SK-N-SH (cell line): Measurements from ENCODE around the gene GPC5.

Experiments
- EP300 ChIP-seq, 2 experiments: IDR thresholded peaks; 2 replicates each; pipeline versions ENCODE4 v1.4.0 to v1.6.1; 2012; ENCODE audit warnings: borderline replicate concordance in 1 of 2, low read depth in 1 of 2, low read length in 1 of 2
- EZH2phosphoT487 ChIP-seq: fragments of 200-600 bp; sonication (generic); IDR thresholded peaks from 2 replicates; pipeline ENCODE4 v1.6.1; 2017; ENCODE audit warnings: low read depth, mixed run types, mild to moderate bottlenecking, antibody characterized with exemption, moderate library complexity, borderline replicate concordance
- JUND ChIP-seq: IDR thresholded peaks from 2 replicates; pipeline ENCODE4 v1.4.0; 2012
- MXI1 ChIP-seq: IDR thresholded peaks from 2 replicates; pipeline ENCODE4 v1.6.1; 2012; ENCODE audit warnings: mild to moderate bottlenecking, low read depth, low read length, improper control_type of control experiment
- RCOR1 ChIP-seq: fragments of 150-350 bp; IDR thresholded peaks from 2 replicates; pipeline ENCODE4 v1.6.1; 2017; ENCODE audit warnings: antibody characterized with exemption, low read length
- RFX5 ChIP-seq: IDR thresholded peaks from 2 replicates; pipeline ENCODE4 v1.6.1; 2012; ENCODE audit warnings: mild to moderate bottlenecking, improper control_type of control experiment, low read length
- TAF1 ChIP-seq: IDR thresholded peaks from 2 replicates; pipeline ENCODE4 v1.6.1; 2012; ENCODE audit warnings: low read depth, mild to moderate bottlenecking, low read length, moderate library complexity, borderline replicate concordance
- YY1 ChIP-seq: IDR thresholded peaks from 2 replicates; pipeline ENCODE4 v1.4.0; 2012; ENCODE audit warnings: low read depth, mild to moderate bottlenecking
- TF ChIP-seq, protein P1 (sequence below): fragments of 200-600 bp; sonication (generic); IDR thresholded peaks from 2 replicates; pipeline ENCODE4 v1.6.1; 2017; ENCODE audit warnings: antibody characterized with exemption, mild to moderate bottlenecking, moderate library complexity
- TF ChIP-seq, protein P2 (sequence below): IDR thresholded peaks from 2 replicates; pipeline ENCODE4 v1.6.1; 2012; ENCODE audit warnings: mild to moderate bottlenecking, low read depth, low read length, moderate library complexity
- TF ChIP-seq, protein P3 (sequence below): fragments of 150-350 bp; IDR thresholded peaks from 2 replicates; pipeline ENCODE4 v1.6.1; 2016; ENCODE audit warnings: mild to moderate bottlenecking, low read depth, low read length

DNA sequence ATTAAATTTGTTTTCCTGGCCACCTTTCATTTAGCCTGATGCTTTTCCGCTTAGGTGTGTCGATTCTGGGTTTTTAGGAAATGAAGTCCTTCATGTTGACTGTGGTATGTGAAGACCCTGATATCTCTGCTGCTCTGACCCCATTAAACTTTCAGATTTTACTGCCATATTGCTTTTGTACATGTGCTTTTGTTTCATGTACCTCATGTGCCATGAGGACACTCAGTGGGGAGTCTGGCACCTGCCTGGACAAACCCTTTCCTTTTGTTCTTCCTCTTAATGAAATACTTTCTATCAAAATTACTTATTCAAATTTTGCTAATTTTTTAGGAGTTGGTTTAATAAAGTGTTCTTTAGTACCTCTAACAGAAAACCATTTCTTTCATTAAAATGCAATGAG, 774.8 kb downstream of the GPC5 start:
- TF ChIP-seq RCOR1 (no peak), MXI1 (no peak), YY1 (no peak), JUND (no peak), RFX5 (no peak), EZH2phosphoT487 (no peak), EP300 (IDR thresholded peaks at IDR 0.05; ENCODE audit: borderline replicate concordance in 1 of 2, low read depth in 1 of 2, low read length in 1 of 2) (no peak), TAF1 (no peak)
- TF ChIP-seq, protein P1, sequence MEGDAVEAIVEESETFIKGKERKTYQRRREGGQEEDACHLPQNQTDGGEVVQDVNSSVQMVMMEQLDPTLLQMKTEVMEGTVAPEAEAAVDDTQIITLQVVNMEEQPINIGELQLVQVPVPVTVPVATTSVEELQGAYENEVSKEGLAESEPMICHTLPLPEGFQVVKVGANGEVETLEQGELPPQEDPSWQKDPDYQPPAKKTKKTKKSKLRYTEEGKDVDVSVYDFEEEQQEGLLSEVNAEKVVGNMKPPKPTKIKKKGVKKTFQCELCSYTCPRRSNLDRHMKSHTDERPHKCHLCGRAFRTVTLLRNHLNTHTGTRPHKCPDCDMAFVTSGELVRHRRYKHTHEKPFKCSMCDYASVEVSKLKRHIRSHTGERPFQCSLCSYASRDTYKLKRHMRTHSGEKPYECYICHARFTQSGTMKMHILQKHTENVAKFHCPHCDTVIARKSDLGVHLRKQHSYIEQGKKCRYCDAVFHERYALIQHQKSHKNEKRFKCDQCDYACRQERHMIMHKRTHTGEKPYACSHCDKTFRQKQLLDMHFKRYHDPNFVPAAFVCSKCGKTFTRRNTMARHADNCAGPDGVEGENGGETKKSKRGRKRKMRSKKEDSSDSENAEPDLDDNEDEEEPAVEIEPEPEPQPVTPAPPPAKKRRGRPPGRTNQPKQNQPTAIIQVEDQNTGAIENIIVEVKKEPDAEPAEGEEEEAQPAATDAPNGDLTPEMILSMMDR = no peak
- TF ChIP-seq, protein P2, sequence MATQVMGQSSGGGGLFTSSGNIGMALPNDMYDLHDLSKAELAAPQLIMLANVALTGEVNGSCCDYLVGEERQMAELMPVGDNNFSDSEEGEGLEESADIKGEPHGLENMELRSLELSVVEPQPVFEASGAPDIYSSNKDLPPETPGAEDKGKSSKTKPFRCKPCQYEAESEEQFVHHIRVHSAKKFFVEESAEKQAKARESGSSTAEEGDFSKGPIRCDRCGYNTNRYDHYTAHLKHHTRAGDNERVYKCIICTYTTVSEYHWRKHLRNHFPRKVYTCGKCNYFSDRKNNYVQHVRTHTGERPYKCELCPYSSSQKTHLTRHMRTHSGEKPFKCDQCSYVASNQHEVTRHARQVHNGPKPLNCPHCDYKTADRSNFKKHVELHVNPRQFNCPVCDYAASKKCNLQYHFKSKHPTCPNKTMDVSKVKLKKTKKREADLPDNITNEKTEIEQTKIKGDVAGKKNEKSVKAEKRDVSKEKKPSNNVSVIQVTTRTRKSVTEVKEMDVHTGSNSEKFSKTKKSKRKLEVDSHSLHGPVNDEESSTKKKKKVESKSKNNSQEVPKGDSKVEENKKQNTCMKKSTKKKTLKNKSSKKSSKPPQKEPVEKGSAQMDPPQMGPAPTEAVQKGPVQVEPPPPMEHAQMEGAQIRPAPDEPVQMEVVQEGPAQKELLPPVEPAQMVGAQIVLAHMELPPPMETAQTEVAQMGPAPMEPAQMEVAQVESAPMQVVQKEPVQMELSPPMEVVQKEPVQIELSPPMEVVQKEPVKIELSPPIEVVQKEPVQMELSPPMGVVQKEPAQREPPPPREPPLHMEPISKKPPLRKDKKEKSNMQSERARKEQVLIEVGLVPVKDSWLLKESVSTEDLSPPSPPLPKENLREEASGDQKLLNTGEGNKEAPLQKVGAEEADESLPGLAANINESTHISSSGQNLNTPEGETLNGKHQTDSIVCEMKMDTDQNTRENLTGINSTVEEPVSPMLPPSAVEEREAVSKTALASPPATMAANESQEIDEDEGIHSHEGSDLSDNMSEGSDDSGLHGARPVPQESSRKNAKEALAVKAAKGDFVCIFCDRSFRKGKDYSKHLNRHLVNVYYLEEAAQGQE = no peak
- TF ChIP-seq, protein P3, sequence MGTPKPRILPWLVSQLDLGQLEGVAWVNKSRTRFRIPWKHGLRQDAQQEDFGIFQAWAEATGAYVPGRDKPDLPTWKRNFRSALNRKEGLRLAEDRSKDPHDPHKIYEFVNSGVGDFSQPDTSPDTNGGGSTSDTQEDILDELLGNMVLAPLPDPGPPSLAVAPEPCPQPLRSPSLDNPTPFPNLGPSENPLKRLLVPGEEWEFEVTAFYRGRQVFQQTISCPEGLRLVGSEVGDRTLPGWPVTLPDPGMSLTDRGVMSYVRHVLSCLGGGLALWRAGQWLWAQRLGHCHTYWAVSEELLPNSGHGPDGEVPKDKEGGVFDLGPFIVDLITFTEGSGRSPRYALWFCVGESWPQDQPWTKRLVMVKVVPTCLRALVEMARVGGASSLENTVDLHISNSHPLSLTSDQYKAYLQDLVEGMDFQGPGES = no peak
